Amygdala (tissue), 56 donors: Measurements from ENCODE around the gene TTC28.
A peak's percentile ranks its signal among the peaks of the same experiment; 100 is the strongest.
"Not testable (repeated sequence)": the region's sequence is repeated elsewhere in the genome, so short reads cannot be mapped to it uniquely, and the experiment has no call there.

ENCODE experiments used
- DNase-seq, 56 donors: peaks; one replicate each; lab custom pipeline; 2025; lab: John Stamatoyannopoulos, UW

The TTC28 gene

GRCh38 chr22:28679611-28680287 lies at the start of gene TTC28:
Gene TTC28 (minus strand): TSS chr22:28679840. CDS start chr22:28679723, 117 bp downstream.
- DNase-seq, result peak in 49 of 56 donors; percentile 3 to 84 (median 52)

- no peak for DNase-seq
These were observed 49.1 kb upstream of the TTC28 start for GRCh38 chr22:28728621-28729313.

- no peak for DNase-seq
These were observed 48.4 kb upstream of the TTC28 start for GRCh38 chr22:28728002-28728401.

- DNase-seq, result no peak
These were observed 38.4 kb upstream of the TTC28 start for GRCh38 chr22:28718044-28718443.

- no peak for DNase-seq
These were observed 37.0 kb upstream of the TTC28 start for GRCh38 chr22:28716686-28717085.

- DNase-seq, result no peak
These were observed 36.0 kb upstream of the TTC28 start for GRCh38 chr22:28715611-28716010.

GRCh38 chr22:28714043-28714628 lies 34.5 kb upstream of the TTC28 start:
- DNase-seq, result no peak

GRCh38 chr22:28711820-28712777 lies 32.5 kb upstream of the TTC28 start:
- no peak for DNase-seq

- no peak for DNase-seq
These were observed 31.7 kb upstream of the TTC28 start for GRCh38 chr22:28711341-28711740.

GRCh38 chr22:28710576-28711191 lies 31.0 kb upstream of the TTC28 start:
- no peak for DNase-seq

GRCh38 chr22:28710107-28710506 lies 30.5 kb upstream of the TTC28 start:
- no peak for DNase-seq

GRCh38 chr22:28706845-28707244 lies 27.2 kb upstream of the TTC28 start:
- no peak for DNase-seq

GRCh38 chr22:28703436-28703835 lies 23.8 kb upstream of the TTC28 start:
- DNase-seq, result no peak

GRCh38 chr22:28702891-28703290 lies 23.3 kb upstream of the TTC28 start:
- no peak for DNase-seq

GRCh38 chr22:28693041-28693760 lies 13.6 kb upstream of the TTC28 start:
- DNase-seq, result not testable (repeated sequence)

- DNase-seq, result not testable (repeated sequence)
These were observed 10.2 kb upstream of the TTC28 start for GRCh38 chr22:28689796-28690195.

GRCh38 chr22:28682966-28683365 lies 3.3 kb upstream of the TTC28 start:
- DNase-seq, result not testable (repeated sequence)

GRCh38 chr22:28680813-28681490 lies 1.3 kb upstream of the TTC28 start:
- DNase-seq, result not testable (repeated sequence)
